ENCODE measurements around the gene MBLAC1. TPM values are rescaled to one million over a fixed set of nuclear protein-coding genes. Genes with fewer than 3 reads are reported as not detected.
A peak's percentile ranks its signal among the peaks of the same experiment; 100 is the strongest.

Gene MBLAC1
- total and polyA plus RNA-seq, 2 of the 4 experiments (the other 2 are of a cell fraction): 0.72 to 1.4 TPM

GRCh38 chr7:100093054-100093453 is 33.7 kb upstream of the MBLAC1 start:
- Histone ChIP-seq H4K20me1 (ENCODE audit: insufficient read depth, low read length) (peaks cover 15% of the 10 kb centered on the region), H4K91ac (ENCODE audit: insufficient read depth, low read depth, low read length) (no peak overlapping the region), H3K27me3 (ENCODE audit: control insufficient read depth, insufficient read depth, low read length) (no peaks in the 10 kb centered on the region), H3K9me3 (ENCODE audit: control insufficient read depth, insufficient read depth, low read length) (no peaks in the 10 kb centered on the region), H2BK15ac (ENCODE audit: low read depth, low read length) (no peak overlapping the region), H2BK20ac (ENCODE audit: low read depth, low read length) (no peak overlapping the region), H3K4ac (ENCODE audit: low read depth, low read length) (no peak overlapping the region), H3K4me2 (ENCODE audit: low read depth, low read length) (no peak overlapping the region), H2BK5ac (ENCODE audit: low read depth, low read length, poor library complexity, severe bottlenecking) (no peak overlapping the region), H3K18ac (ENCODE audit: low read depth, low read length) (no peak overlapping the region), H3K23ac (ENCODE audit: low read depth, low read length) (0 out of 2 replicates have a peak overlapping the region, but pooled peaks have one; percentile 24), H2AFZ (replicated peaks; ENCODE audit: low read length, poor library complexity) (no peak overlapping the region), H3K79me1 (ENCODE audit: low read depth in 1 of 2, low read length in 2 of 2) (peaks cover 37 to 81% of the 10 kb centered on the region in 2 experiments), H2BK120ac (ENCODE audit: low read depth, low read length) (no peak overlapping the region), H3K14ac (replicated peaks; ENCODE audit: low read depth, low read length) (no peak overlapping the region), H3K27ac (ENCODE audit: insufficient read depth, low read length) (no peak overlapping the region), H2AK9ac (replicated peaks; ENCODE audit: low read depth, low read length, poor library complexity) (peak overlapping the region; percentile 66), H4K5ac (ENCODE audit: low read depth, low read length) (no peak overlapping the region), H4K8ac (ENCODE audit: low read depth in 2 of 2, low read length in 2 of 2) (no peak overlapping the region), H3K9me1 (ENCODE audit: insufficient read depth, low read length) (peaks cover 9% of the 10 kb centered on the region), H3K4me3 (ENCODE audit: insufficient read depth, low read depth, low read length) (no peak overlapping the region), H2AK5ac (ENCODE audit: low read depth, low read length) (peak overlapping the region; percentile 14; the same call in 1 of the 2 replicates), H3K56ac (ENCODE audit: extremely low read depth, insufficient read depth, low read length) (no peak overlapping the region), H3K9ac (ENCODE audit: low read depth, low read length) (no peak overlapping the region), H3K4me1 (ENCODE audit: control insufficient read depth, insufficient read depth, low read length) (peaks cover 8% of the 10 kb centered on the region), H3K36me3 (ENCODE audit: control insufficient read depth, insufficient read depth, low read length) (peaks cover 67% of the 10 kb centered on the region)
- POLR2A ChIA-PET (ENCODE audit: unreplicated experiment): no interaction called here
- intact Hi-C loops (cut with micrococcal nuclease): no loop called here
- TF ChIP-seq CTCF (conservative IDR thresholded peaks at IDR 0.05; ENCODE audit: low read depth, low read length): no peak
- no peak for TF ChIP-seq POLR2A (IDR thresholded peaks at IDR 0.05; ENCODE audit: low read depth, low read length)
- TF ChIP-seq RCOR1 (IDR thresholded peaks at IDR 0.05; ENCODE audit: insufficient replicate concordance, low read length): no peak
- no peak for TF ChIP-seq USF2 (IDR thresholded peaks at IDR 0.05; ENCODE audit: low read depth, low read length)
- no peak for TF ChIP-seq RFX5 (IDR thresholded peaks at IDR 0.05; ENCODE audit: low read depth, low read length)
- TF ChIP-seq BHLHE40 (IDR thresholded peaks at IDR 0.05; ENCODE audit: low read depth, low read length): no peak
- dilution Hi-C loops (cut with HindIII; ENCODE audit: low sequenced_read_pairs, unreplicated experiment): no loop called here
- in situ Hi-C loops (cut with MboI; ENCODE audit: low sequenced_read_pairs): no loop called here
- ATAC-seq (ENCODE audit: low read depth) (no peak), DNase-seq (no peak)
- CTCF ChIA-PET: no interaction called here
- BruUV-seq (replicated peaks): no TSS peak
- 85% methylated on average over 4 of the region's 8 CpGs; no CpG with 5 or more reads in 1 of the 2 experiments for WGBS, 2 experiments (ENCODE audit: extremely low coverage in 2 of 2, insufficient read length in 1 of 2)
